Esophagus squamous epithelium (tissue), 4 donors: ENCODE results near the gene BMP8A.

ENCODE experiments used
- POLR2A ChIP-seq, 4 donors: fragments of 450-650 bp; IDR thresholded peaks; one replicate each; pipeline ENCODE4 v1.6.1; 2017; ENCODE audit warnings: antibody characterized with exemption in 4 of 4, mild to moderate bottlenecking in 4 of 4, moderate library complexity in 3 of 4
- TF ChIP-seq, protein P1 (sequence below), 6 experiments: fragments of 450-650 bp in 4 of 6; fragments of 200-600 bp in 2 of 6; sonication (generic) in 2 of 6; IDR thresholded peaks; one replicate each; pipeline ENCODE4 v1.5.1; 2016 to 2019; ENCODE audit warnings: antibody characterized with exemption in 6 of 6, mild to moderate bottlenecking in 4 of 6, moderate library complexity in 4 of 6

DNA sequence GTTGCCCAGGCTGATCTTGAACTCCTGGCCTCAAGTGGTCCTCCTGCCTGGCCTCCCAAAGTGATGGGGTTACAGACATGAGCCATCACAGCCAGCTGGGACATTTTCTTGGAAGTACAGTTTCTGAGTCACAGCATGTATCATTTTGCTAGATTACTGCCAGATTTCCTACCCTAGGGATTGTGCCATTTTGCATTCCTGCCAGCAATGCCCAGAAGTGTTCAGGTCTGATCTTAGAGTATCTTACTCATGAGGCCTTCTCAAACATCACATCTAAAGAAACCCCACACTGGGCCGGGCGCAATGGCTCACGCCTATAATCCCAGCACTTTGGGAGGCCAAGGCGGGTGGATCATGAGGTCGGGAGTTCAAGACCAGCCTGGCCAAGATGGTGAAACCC is 10.2 kb downstream of the BMP8A start:
- TF ChIP-seq, protein P1, sequence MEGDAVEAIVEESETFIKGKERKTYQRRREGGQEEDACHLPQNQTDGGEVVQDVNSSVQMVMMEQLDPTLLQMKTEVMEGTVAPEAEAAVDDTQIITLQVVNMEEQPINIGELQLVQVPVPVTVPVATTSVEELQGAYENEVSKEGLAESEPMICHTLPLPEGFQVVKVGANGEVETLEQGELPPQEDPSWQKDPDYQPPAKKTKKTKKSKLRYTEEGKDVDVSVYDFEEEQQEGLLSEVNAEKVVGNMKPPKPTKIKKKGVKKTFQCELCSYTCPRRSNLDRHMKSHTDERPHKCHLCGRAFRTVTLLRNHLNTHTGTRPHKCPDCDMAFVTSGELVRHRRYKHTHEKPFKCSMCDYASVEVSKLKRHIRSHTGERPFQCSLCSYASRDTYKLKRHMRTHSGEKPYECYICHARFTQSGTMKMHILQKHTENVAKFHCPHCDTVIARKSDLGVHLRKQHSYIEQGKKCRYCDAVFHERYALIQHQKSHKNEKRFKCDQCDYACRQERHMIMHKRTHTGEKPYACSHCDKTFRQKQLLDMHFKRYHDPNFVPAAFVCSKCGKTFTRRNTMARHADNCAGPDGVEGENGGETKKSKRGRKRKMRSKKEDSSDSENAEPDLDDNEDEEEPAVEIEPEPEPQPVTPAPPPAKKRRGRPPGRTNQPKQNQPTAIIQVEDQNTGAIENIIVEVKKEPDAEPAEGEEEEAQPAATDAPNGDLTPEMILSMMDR (IDR thresholded peaks at IDR 0.05): no peak
- no peak for TF ChIP-seq POLR2A (IDR thresholded peaks at IDR 0.05)
